K562 (cell line): ENCODE measurements around the gene SIGLEC6. TPM values are rescaled to one million over a fixed set of nuclear protein-coding genes. Genes with fewer than 3 reads are reported as not detected.

Source experiments
- ATF6 ChIP-seq: sonication (generic); formaldehyde crosslinking; IDR thresholded peaks from 2 replicates; pipeline ENCODE4 v1.4.0; 2020; ENCODE audit warnings: mild to moderate bottlenecking, missing genetic modification reagents
- ELF1 ChIP-seq: fragments of 200-800 bp; sonication (Bioruptor generic); IDR thresholded peaks from 2 replicates; pipeline ENCODE4 v1.6.1; 2016; ENCODE audit warnings: missing genetic modification characterization, missing compliant biosample characterization
- FOXA1 ChIP-seq: fragments of 450-650 bp; IDR thresholded peaks from 2 replicates; pipeline ENCODE4 v1.6.1; 2016; ENCODE audit warnings: mild to moderate bottlenecking, borderline replicate concordance
- HDAC1 ChIP-seq, 2 experiments: fragments of 450-650 bp; IDR thresholded peaks; 2 replicates each; pipeline ENCODE4 v1.6.1; 2016 to 2017; ENCODE audit warnings: inconsistent platforms in 1 of 2, mild to moderate bottlenecking in 1 of 2, moderate library complexity in 1 of 2
- KAT7 ChIP-seq: sonication (generic); formaldehyde crosslinking; IDR thresholded peaks from 2 replicates; pipeline ENCODE4 v1.8.0; 2022; ENCODE audit warnings: missing genetic modification reagents, mild to moderate bottlenecking, borderline replicate concordance
- MAZ ChIP-seq, 2 experiments: fragments of 450-650 bp in 1 of 2; sonication (generic) in 1 of 2; formaldehyde crosslinking; IDR thresholded peaks in 1 of 2; conservative IDR thresholded peaks in 1 of 2; 2 replicates each; pipeline versions ENCODE4 v1.4.0 to v1.5.0; 2020; ENCODE audit warnings: mild to moderate bottlenecking in 1 of 2, missing genetic modification reagents in 1 of 2
- TSHZ1 ChIP-seq: fragments of 250-450 bp; sonication (Bioruptor Pico); IDR thresholded peaks from 2 replicates; pipeline ENCODE4 v1.4.0; 2020; ENCODE audit warnings: mild to moderate bottlenecking, moderate library complexity
- YY1 ChIP-seq, 3 experiments: IDR thresholded peaks; 2 replicates each; pipeline ENCODE4 v1.6.1; 2011; ENCODE audit warnings: low read length in 2 of 3, mild to moderate bottlenecking in 2 of 3, moderate library complexity in 2 of 3, borderline replicate concordance in 1 of 3, control low read depth in 1 of 3, low read depth in 1 of 3; ENCODE audit not compliant: insufficient read depth in 3 of 3, insufficient replicate concordance in 2 of 3, control insufficient read depth in 1 of 3, insufficient read length in 1 of 3; ENCODE audit errors: extremely low read depth in 1 of 3
- ZBTB40 ChIP-seq, 2 experiments: fragments of 450-650 bp in 1 of 2; sonication (generic) in 1 of 2; formaldehyde crosslinking in 1 of 2; IDR thresholded peaks; 2 replicates each; pipeline versions ENCODE4 v1.7.1 to v1.9.0; 2016 to 2022; ENCODE audit warnings: inconsistent platforms in 1 of 2, mild to moderate bottlenecking in 1 of 2, missing genetic modification reagents in 1 of 2
- ZNF561 ChIP-seq: fragments of 450-650 bp; formaldehyde crosslinking; conservative IDR thresholded peaks from 2 replicates; pipeline ENCODE4 v1.4.0; 2020; ENCODE audit warnings: mild to moderate bottlenecking, moderate library complexity
- polyA plus RNA-seq, 8 experiments: library from polyadenylated mRNA; depleted of rRNA in 4 of 8; stranded (reverse) in 5 of 8; unstranded in 3 of 8; fragments of >200 nt; fragmentation: Nextera tagmentation in 2 of 8; fragmentation: Illumina TruSeq in 1 of 8; extraction: Ambion mirVana in 2 of 8; extraction: Trizol in 1 of 8; gene quantifications; 2 replicates each; pipeline versions ENCODE4 v1.2.1 to v1.2.3, GENCODE V29; 2011 to 2014; ENCODE audit warnings: inconsistent platforms in 1 of 8, missing spikeins in 1 of 8
- total RNA-seq, 7 experiments: library from RNA; depleted of rRNA in 6 of 7; stranded (reverse); fragments of >200 nt in 6 of 7; fragmentation: Illumina TruSeq in 2 of 7; extraction: Trizol in 2 of 7; gene quantifications; 2 replicates each; pipeline versions ENCODE4 v1.2.1 to v1.2.3, GENCODE V29; 2011 to 2021; ENCODE audit warnings: low replicate concordance in 1 of 7

The SIGLEC6 gene
- total and polyA plus RNA-seq, 9 of the 15 experiments (the other 6 are each of a cell fraction or from before 2014, with no cell fraction given) = 0.03 to 17.5 (median 0.71) TPM

- TF ChIP-seq FOXA1 (no peak), KAT7 (CRISPR knock-in tag) (peak; percentile 92; the same call in 1 of the 2 replicates), ATF6 (CRISPR knock-in tag) (peak; percentile 98), ELF1 (tag) (no peak; the same call in 1 of the 2 replicates), HDAC1 (IDR thresholded peaks at IDR 0.05) (peak; percentile 65 to 99; a peak in 3 of 4 replicates), ZBTB40 (IDR thresholded peaks at IDR 0.05) (peak; percentile 63), ZBTB40 (CRISPR knock-in tag; IDR thresholded peaks at IDR 0.05) (no peak), MAZ (CRISPR knock-in tag; conservative IDR thresholded peaks at IDR 0.05 in 1 of 2, IDR thresholded peaks at IDR 0.05 in 1 of 2) (peak; percentile 58 to 94), TSHZ1 (no peak), YY1 (IDR thresholded peaks at IDR 0.05; ENCODE audit: borderline replicate concordance in 1 of 3, control insufficient read depth in 1 of 3, extremely low read depth in 1 of 3, insufficient read depth in 3 of 3, insufficient read length in 1 of 3, insufficient replicate concordance in 2 of 3, low read depth in 1 of 3, low read length in 2 of 3) (peak in 1 of 3 experiments; percentile 12), ZNF561 (CRISPR knock-in tag) (no peak)
Measured at GRCh38 chr19:51552996-51553725, 21.7 kb upstream of the SIGLEC6 start (continued).
